ENCODE results near the gene GK. TPM values are rescaled to one million over a fixed set of nuclear protein-coding genes. Genes with fewer than 3 reads are reported as not detected.

The GK gene
- total RNA-seq, 1 experiment from 2014 or later: 14.3 TPM

GRCh38 chrX:30779453-30780030 lies 126.3 kb downstream of the GK start:
- Mint-ChIP-seq H3K27me3 (ENCODE audit: unreplicated experiment) (peaks cover 20% of the 10 kb centered on the region), H3K27ac (ENCODE audit: unreplicated experiment) (no peak overlapping the region), H3K9me3 (ENCODE audit: low read depth, unreplicated experiment) (no peaks in the 10 kb centered on the region), H3K4me1 (ENCODE audit: low read depth, unreplicated experiment) (no peaks in the 10 kb centered on the region), H3K36me3 (ENCODE audit: insufficient read depth, unreplicated experiment) (no peaks in the 10 kb centered on the region), H3K4me3 (ENCODE audit: low read depth, unreplicated experiment) (no peak overlapping the region)
- TF ChIP-seq CTCF (IDR thresholded peaks at IDR 0.05; ENCODE audit: unreplicated experiment): no peak
- DNase-seq: no peak
- CTCF ChIA-PET: no interaction called here
- no TSS peak for BruUV-seq (replicated peaks)
- intact Hi-C loops (cut with micrococcal nuclease; ENCODE audit: unreplicated experiment): no loop called here

Other genes with a start within 250 kb of the GK start
- not detected in 2 replicates for gene TASL, start 75.7 kb upstream of the GK start, total RNA-seq (2022)
- gene TAB3, start 235.8 kb downstream of the GK start, total RNA-seq (2022): 30.9 and 32.9 TPM in 2 replicates